ENCODE results near the gene SERPING1. TPM values are rescaled to one million over a fixed set of nuclear protein-coding genes. Genes with fewer than 3 reads are reported as not detected.

SERPING1 gene
- total RNA-seq, 3 donors from 2014 or later, result 421 to 823 (median 479) TPM

DNA sequence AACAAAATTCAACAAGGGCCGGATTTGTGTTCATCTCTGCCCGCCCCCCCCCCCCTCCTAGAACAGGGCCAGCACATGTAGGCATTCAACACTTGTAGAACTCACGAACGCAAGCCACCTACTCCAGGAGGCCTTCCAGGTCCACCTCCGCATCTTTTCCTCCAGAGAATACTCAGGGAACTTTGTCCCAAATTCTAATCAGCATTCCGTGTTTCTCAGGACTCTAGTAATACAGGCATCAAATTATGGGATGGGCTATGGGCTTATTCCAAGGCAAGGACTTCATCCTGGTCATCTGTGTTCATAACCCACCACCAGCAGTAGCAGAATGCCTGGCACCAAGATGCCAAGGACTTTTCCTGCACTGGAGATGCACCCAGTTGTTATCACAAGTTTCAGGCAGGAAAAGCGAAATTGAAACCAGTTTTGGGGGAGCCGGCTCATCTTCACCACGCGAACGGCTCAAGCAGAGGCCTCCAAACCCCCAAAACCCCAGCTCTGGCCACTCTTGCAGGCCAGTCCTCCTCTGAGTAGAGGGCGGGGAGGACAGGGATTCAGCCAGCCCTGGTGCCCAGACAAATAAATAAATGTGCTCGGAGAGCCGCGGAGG lies 30.5 kb upstream of the SERPING1 start:
- Histone ChIP-seq H3K36me3 (no peaks in the 10 kb centered on the region), H3K4me3 (peak overlapping the region; percentile 78 to 95 (median 85)), H3K9me3 (no peaks in the 10 kb centered on the region), H3K27me3 (no peaks in the 10 kb centered on the region), H3K4me1 (peaks cover 0 to 7% of the 10 kb centered on the region in 2 donors), H3K27ac (peak overlapping the region; percentile 82 to 89)
- DNase-seq (ENCODE audit: low spot score in 2 of 2), result no peak
- intact Hi-C loops (cut with DNase I; ENCODE audit: low total_unique reads), result loop anchor here (5.0 kb wide), 1 partner anchor 70 kb away; no protein-coding TSS in a partner anchor
- TF ChIP-seq, protein P1, sequence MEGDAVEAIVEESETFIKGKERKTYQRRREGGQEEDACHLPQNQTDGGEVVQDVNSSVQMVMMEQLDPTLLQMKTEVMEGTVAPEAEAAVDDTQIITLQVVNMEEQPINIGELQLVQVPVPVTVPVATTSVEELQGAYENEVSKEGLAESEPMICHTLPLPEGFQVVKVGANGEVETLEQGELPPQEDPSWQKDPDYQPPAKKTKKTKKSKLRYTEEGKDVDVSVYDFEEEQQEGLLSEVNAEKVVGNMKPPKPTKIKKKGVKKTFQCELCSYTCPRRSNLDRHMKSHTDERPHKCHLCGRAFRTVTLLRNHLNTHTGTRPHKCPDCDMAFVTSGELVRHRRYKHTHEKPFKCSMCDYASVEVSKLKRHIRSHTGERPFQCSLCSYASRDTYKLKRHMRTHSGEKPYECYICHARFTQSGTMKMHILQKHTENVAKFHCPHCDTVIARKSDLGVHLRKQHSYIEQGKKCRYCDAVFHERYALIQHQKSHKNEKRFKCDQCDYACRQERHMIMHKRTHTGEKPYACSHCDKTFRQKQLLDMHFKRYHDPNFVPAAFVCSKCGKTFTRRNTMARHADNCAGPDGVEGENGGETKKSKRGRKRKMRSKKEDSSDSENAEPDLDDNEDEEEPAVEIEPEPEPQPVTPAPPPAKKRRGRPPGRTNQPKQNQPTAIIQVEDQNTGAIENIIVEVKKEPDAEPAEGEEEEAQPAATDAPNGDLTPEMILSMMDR (IDR thresholded peaks at IDR 0.05), result no peak
- TF ChIP-seq POLR2AphosphoS5 (IDR thresholded peaks at IDR 0.05) (no peak), POLR2A (IDR thresholded peaks at IDR 0.05) (no peak)

DNA sequence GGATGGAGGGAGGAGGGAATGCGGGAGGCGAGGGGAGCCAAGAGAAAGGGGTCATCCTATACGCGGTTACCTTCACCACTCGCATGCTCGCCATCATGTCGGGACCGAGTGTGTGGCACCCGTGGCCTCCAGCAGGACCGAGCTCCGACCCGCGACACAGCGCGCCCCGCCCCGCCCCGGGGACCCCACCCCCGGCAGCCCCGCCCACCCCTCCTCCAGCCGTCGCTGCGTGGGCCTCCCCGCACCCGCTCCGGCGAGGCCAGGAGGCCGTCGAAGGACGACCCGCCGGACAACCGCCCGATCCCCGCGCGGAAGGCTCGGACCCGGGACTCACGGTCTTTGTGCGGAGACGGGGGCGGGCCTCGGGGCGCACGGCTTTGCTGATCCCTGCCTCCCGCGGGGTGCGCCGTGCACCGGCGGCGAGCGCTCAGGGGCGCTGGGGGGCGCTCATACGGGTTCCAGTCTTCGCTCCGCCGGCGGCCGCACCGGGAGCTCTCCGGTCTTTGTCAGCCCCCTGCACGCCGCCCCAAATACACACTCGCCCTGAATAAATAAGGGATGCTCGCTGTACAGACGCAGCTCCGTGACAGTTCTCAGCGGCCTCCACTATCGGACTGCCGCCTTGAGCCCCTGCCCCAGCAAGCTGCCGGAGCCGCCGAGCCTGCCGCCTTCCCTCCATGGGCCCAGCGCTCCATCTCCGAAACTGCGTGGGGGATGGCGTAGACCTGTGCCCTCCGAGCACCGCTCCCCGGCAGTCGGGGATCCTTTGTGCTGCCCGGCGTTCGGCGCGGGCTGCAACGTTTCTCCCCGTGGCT lies 29.8 kb upstream of the SERPING1 start, which contains the start of gene UBE2L6:
UBE2L6 (minus strand) TSS at position 158 of the 815 bp plus-strand sequence; CDS start at position 97, 61 bp downstream.
- H3K4me3 ChIP-seq, result peak within 1 kb of the TSS; percentile 78 to 95 (median 85)
- intact Hi-C loops (cut with DNase I; ENCODE audit: low total_unique reads), result loop anchor here (5.0 kb wide), 1 partner anchor 70 kb away; no protein-coding TSS in a partner anchor
- DNase-seq (ENCODE audit: low spot score in 2 of 2), result peak; percentile 60 to 75
- TF ChIP-seq POLR2AphosphoS5 (IDR thresholded peaks at IDR 0.05) (peak in 2 of 3 donors; percentile 65 to 71), POLR2A (IDR thresholded peaks at IDR 0.05) (no peak)
- TF ChIP-seq, protein P1 (IDR thresholded peaks at IDR 0.05), result peak in 1 of 3 donors; percentile 87
- no peaks in the 10 kb centered on the region for H3K36me3 ChIP-seq
- peaks cover 0 to 7% of the 10 kb centered on the region in 2 donors for H3K4me1 ChIP-seq
- no peaks in the 10 kb centered on the region for H3K9me3 ChIP-seq
- H3K27me3 ChIP-seq, result no peaks in the 10 kb centered on the region
- H3K27ac ChIP-seq, result peak within 1 kb of the TSS; percentile 82 to 89

DNA sequence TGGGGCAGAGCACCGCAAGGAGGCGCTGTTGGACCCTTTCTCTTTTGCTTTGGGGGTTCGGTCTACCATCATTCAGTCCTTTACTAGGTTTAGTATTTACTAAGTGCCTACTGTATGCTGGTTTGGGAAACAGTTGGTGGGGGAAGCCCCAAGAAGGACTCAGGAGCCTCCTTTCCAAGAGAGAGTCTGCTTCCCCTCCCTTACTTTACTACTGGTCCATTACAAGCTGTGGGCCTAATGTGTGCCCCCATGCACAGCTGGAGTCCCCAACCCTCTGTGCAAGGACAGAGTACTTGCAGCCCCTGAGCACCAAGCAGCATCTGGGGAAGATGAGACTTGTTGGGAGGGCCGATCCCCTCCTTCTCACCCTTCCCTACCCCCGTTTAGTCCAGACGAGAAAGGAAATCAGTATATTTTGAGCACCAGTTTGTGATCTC lies 29.1 kb upstream of the SERPING1 start:
- intact Hi-C loops (cut with DNase I; ENCODE audit: low total_unique reads), result loop anchor here (5.0 kb wide), 1 partner anchor 69 kb away; no protein-coding TSS in a partner anchor
- H3K4me3 ChIP-seq, result peak overlapping the region; percentile 78 to 95 (median 85)
- no peak for DNase-seq (ENCODE audit: low spot score in 2 of 2)
- no peaks in the 10 kb centered on the region for H3K27me3 ChIP-seq
- no peaks in the 10 kb centered on the region for H3K9me3 ChIP-seq
- H3K4me1 ChIP-seq, result peaks cover 0 to 7% of the 10 kb centered on the region in 2 donors
- TF ChIP-seq, protein P1 (IDR thresholded peaks at IDR 0.05), result peak in 2 of 3 donors; percentile 82 to 87
- TF ChIP-seq POLR2AphosphoS5 (IDR thresholded peaks at IDR 0.05), result no peak
- no peak for TF ChIP-seq POLR2A (IDR thresholded peaks at IDR 0.05)
- no peaks in the 10 kb centered on the region for H3K36me3 ChIP-seq
- peak overlapping the region; percentile 82 to 89 for H3K27ac ChIP-seq

DNA sequence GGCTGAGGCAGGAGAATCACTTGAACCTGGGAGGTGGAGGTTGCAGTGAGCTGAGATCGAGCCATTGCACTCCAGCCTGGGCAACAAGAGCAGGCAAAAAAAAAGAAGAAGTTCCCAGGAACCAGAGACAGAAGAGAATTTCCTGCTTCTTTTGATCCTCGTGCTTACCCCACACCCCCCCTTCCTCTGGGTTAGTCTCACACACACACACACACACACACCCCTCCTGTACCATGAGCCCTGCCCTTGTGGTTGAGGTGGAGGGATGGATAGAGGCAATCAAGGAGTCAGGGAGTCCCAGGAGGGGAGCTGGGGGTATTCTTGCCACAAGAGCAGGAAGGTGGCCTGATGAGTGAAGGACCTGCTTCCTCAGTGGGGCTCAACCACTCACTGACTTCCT lies 25.9 kb upstream of the SERPING1 start:
- H3K27me3 ChIP-seq, result no peaks in the 10 kb centered on the region
- no peak overlapping the region for H3K27ac ChIP-seq
- no peaks in the 10 kb centered on the region for H3K9me3 ChIP-seq
- peaks cover 0 to 7% of the 10 kb centered on the region in 2 donors for H3K4me1 ChIP-seq
- intact Hi-C loops (cut with DNase I; ENCODE audit: low total_unique reads), result no loop called here
- no peak overlapping the region for H3K4me3 ChIP-seq
- TF ChIP-seq, protein P1 (IDR thresholded peaks at IDR 0.05), result no peak
- TF ChIP-seq POLR2AphosphoS5 (IDR thresholded peaks at IDR 0.05) (no peak), POLR2A (IDR thresholded peaks at IDR 0.05) (no peak)
- no peak for DNase-seq (ENCODE audit: low spot score in 2 of 2)
- no peaks in the 10 kb centered on the region for H3K36me3 ChIP-seq

Data from breast epithelium (tissue), 4 donors.